DOHH2 (cell line): ENCODE results near the gene RNF167.

ENCODE experiments used
- EZH2phosphoT487 ChIP-seq: fragments of 200-600 bp; sonication (generic); IDR thresholded peaks from 2 replicates; pipeline ENCODE4 v1.6.1; 2017; ENCODE audit warnings: borderline replicate concordance, mild to moderate bottlenecking, antibody characterized with exemption, low read length, moderate library complexity, mixed read lengths
- TF ChIP-seq, protein P1 (sequence below): fragments of 200-600 bp; sonication (generic); IDR thresholded peaks from one replicate; pipeline ENCODE4 v1.5.1; 2014; ENCODE audit warnings: antibody characterized with exemption, mild to moderate bottlenecking, low read depth, low read length; ENCODE audit not compliant: poor library complexity, severe bottlenecking

DNA sequence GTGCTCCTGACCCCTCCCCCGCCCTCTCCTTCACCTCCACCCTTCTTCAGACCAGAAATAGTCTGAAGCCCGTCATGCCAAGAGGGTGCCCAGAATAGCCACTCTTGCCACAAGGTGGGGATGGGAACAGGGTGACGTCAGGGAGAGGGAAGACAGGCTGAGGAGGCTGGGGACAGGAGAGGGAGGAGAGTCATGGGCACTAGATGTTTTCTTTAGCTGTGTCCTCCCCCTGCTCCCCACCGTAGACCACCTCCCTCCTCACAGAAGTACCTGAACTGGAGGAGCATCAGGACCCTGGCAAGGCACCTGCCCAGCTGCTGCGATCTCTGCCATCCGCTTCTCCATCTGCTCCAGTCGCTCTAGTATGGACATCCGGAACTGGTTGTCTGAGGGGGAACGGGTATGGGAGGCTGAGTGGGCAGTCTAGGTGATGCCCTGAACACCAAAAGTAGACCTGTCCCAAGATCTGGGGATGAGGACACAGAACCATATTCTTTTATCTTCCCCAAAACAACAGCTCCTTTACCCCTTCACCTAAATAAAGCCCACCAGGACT, 34.1 kb downstream of the RNF167 start:
- TF ChIP-seq, protein P1, sequence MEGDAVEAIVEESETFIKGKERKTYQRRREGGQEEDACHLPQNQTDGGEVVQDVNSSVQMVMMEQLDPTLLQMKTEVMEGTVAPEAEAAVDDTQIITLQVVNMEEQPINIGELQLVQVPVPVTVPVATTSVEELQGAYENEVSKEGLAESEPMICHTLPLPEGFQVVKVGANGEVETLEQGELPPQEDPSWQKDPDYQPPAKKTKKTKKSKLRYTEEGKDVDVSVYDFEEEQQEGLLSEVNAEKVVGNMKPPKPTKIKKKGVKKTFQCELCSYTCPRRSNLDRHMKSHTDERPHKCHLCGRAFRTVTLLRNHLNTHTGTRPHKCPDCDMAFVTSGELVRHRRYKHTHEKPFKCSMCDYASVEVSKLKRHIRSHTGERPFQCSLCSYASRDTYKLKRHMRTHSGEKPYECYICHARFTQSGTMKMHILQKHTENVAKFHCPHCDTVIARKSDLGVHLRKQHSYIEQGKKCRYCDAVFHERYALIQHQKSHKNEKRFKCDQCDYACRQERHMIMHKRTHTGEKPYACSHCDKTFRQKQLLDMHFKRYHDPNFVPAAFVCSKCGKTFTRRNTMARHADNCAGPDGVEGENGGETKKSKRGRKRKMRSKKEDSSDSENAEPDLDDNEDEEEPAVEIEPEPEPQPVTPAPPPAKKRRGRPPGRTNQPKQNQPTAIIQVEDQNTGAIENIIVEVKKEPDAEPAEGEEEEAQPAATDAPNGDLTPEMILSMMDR, result no peak
- TF ChIP-seq EZH2phosphoT487, result no peak
